Sigmoid colon (tissue), 7 donors: Measurements from ENCODE around the gene NATD1. TPM values are rescaled to one million over a fixed set of nuclear protein-coding genes. Genes with fewer than 3 reads are reported as not detected.
A peak's percentile ranks its signal among the peaks of the same experiment; 100 is the strongest.

Experiments used
- DNase-seq: peaks from one replicate; pipeline ENCODE4 v3.0.0-alpha.2; 2019
- H3K27ac ChIP-seq, 4 donors: fragments of 200-600 bp; sonication (generic); one replicate each; pipeline ENCODE4 v1.5.1; 2016 to 2019; ENCODE audit warnings: mild to moderate bottlenecking in 1 of 4
- H3K27me3 ChIP-seq, 3 donors: fragments of 200-600 bp; sonication (generic); one replicate each; pipeline ENCODE4 v1.5.1; 2019; ENCODE audit warnings: mild to moderate bottlenecking in 1 of 3
- H3K36me3 ChIP-seq, 4 donors: fragments of 200-600 bp; sonication (generic); one replicate each; pipeline ENCODE4 v1.5.1; 2016 to 2019
- H3K4me1 ChIP-seq, 4 donors: fragments of 200-600 bp; sonication (generic); one replicate each; pipeline ENCODE4 v1.5.1; 2017 to 2019
- H3K4me3 ChIP-seq, 4 donors: fragments of 200-600 bp; sonication (generic); one replicate each; pipeline ENCODE4 v1.5.1; 2017 to 2019; ENCODE audit warnings: mild to moderate bottlenecking in 2 of 4, moderate library complexity in 1 of 4
- H3K9me3 ChIP-seq, 4 donors: fragments of 200-600 bp in 3 of 4; sonication (generic) in 3 of 4; one replicate each; pipeline versions ENCODE4 v1.5.1 to v1.6.1; 2013 to 2019
- EP300 ChIP-seq, 4 donors: sonication (generic); formaldehyde crosslinking; IDR thresholded peaks; one replicate each; pipeline ENCODE4 v1.6.1; 2017; ENCODE audit warnings: antibody characterized with exemption in 4 of 4
- POLR2A ChIP-seq, 2 donors: fragments of 450-650 bp; IDR thresholded peaks; one replicate each; pipeline ENCODE4 v1.6.1; 2016; ENCODE audit warnings: antibody characterized with exemption in 2 of 2, mild to moderate bottlenecking in 2 of 2, moderate library complexity in 2 of 2
- POLR2AphosphoS5 ChIP-seq, 4 donors: sonication (generic); formaldehyde crosslinking; IDR thresholded peaks; one replicate each; pipeline ENCODE4 v1.6.1; 2017; ENCODE audit warnings: antibody characterized with exemption in 4 of 4
- WGBS, 2 donors: extraction: QIAGEN DNeasy Blood & Tissue Kit; methylation state at CpG; one replicate each; pipeline ENCODE4 v1.1.7; 2013; 5-methylcytosine and 5-hydroxymethylcytosine counted together
- intact Hi-C: fragments of 100-400 bp; cut with DNase I; formaldehyde crosslinking; loops from one replicate; pipeline ENCODE4 v1.15.1; 2023
- polyA plus RNA-seq, 3 donors: library from polyadenylated mRNA; stranded (reverse); fragments of 200-250 nt; gene quantifications; one replicate each; pipeline ENCODE4 v1.2.3, GENCODE V29; 2013
- total RNA-seq, 4 donors: library from RNA; depleted of rRNA; stranded (reverse); fragments of >200 nt; gene quantifications; one replicate each; pipeline ENCODE4 v1.1.0, GENCODE V29; 2016
- TF ChIP-seq, protein P1 (sequence below), 4 experiments: fragments of 450-650 bp in 3 of 4; fragments of 200-600 bp in 1 of 4; IDR thresholded peaks; one replicate each; pipeline ENCODE4 v1.5.1; 2016 to 2019; ENCODE audit warnings: antibody characterized with exemption in 4 of 4, mild to moderate bottlenecking in 3 of 4, moderate library complexity in 2 of 4
- donor health status: healthy with polysubstance abuse.
- donor health status: Bipolar disorder and iron deficiency.
- donor health status: healthy.

NATD1 gene
- total and polyA plus RNA-seq, 7 donors: 2.5 to 13.8 (median 6.8) TPM

DNA sequence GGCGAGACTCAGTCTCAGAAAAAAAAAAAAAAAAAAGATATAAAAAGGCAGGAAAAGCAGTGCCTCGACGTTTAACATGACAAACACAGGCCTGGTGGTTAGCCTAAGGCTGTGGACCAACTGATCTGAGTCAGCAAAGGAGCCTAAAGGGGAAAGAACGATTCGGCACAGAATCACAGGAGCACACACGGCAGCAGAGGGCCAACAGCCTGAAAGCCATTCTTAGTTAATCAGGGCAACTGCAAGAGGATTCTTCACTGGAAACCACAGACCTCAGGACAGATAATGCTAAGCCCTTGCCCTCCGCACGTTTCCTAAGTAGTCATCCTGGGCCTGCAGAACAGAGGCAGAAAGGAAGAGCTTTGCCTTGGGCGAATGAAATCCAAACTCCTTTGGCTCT, 53.9 kb downstream of the NATD1 start:
- no peak for DNase-seq
- intact Hi-C loops: no loop called here

DNA sequence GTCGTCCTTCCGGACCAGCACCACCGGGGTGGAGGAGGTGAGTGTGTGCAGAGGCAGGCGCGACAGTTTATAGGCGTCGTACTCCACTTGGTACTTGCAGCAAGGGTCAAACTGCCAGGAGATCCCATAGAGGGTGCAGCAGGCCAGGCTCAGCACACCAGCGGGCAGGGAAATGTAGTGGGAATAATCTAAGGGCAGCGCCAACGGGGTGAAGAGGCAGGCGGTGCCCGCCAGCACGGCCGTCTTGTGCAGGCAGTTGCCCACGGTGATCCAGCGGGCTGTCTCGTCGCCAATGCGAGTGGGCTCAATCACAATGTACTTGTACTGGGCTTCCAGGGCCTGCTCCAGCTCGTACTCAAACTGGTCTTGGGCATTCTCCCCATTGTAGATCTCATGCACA, 54.8 kb downstream of the NATD1 start:
- Histone ChIP-seq H3K4me3 (no peak overlapping the region), H3K36me3 (peaks cover 5 to 23% (median 18%) of the 10 kb centered on the region in 4 donors), H3K27me3 (no peaks in the 10 kb centered on the region), H3K27ac (no peak overlapping the region), H3K4me1 (peaks cover 0 to 42% (median 31%) of the 10 kb centered on the region in 4 donors), H3K9me3 (no peaks in the 10 kb centered on the region)
- DNase-seq: no peak
- intact Hi-C loops: no loop called here
- TF ChIP-seq POLR2AphosphoS5 (IDR thresholded peaks at IDR 0.05) (no peak), POLR2A (IDR thresholded peaks at IDR 0.05) (no peak), EP300 (IDR thresholded peaks at IDR 0.05) (no peak)
- TF ChIP-seq, protein P1, sequence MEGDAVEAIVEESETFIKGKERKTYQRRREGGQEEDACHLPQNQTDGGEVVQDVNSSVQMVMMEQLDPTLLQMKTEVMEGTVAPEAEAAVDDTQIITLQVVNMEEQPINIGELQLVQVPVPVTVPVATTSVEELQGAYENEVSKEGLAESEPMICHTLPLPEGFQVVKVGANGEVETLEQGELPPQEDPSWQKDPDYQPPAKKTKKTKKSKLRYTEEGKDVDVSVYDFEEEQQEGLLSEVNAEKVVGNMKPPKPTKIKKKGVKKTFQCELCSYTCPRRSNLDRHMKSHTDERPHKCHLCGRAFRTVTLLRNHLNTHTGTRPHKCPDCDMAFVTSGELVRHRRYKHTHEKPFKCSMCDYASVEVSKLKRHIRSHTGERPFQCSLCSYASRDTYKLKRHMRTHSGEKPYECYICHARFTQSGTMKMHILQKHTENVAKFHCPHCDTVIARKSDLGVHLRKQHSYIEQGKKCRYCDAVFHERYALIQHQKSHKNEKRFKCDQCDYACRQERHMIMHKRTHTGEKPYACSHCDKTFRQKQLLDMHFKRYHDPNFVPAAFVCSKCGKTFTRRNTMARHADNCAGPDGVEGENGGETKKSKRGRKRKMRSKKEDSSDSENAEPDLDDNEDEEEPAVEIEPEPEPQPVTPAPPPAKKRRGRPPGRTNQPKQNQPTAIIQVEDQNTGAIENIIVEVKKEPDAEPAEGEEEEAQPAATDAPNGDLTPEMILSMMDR (IDR thresholded peaks at IDR 0.05): no peak
- WGBS, 2 donors: 94 to 95% methylated on average over 20 of the region's 20 CpGs

More for the DNA sequence above, 53.9 kb downstream of the NATD1 start:
- Histone ChIP-seq H3K4me3 (no peak overlapping the region), H3K27me3 (no peaks in the 10 kb centered on the region), H3K36me3 (peaks cover 5 to 23% (median 18%) of the 10 kb centered on the region in 4 donors), H3K9me3 (no peaks in the 10 kb centered on the region), H3K4me1 (peaks cover 0 to 47% (median 34%) of the 10 kb centered on the region in 4 donors), H3K27ac (no peak overlapping the region)
- WGBS, 2 donors: 74 to 80% methylated on average over 9 of the region's 9 CpGs
- TF ChIP-seq, protein P1 (IDR thresholded peaks at IDR 0.05): no peak
- TF ChIP-seq POLR2AphosphoS5 (IDR thresholded peaks at IDR 0.05) (no peak), POLR2A (IDR thresholded peaks at IDR 0.05) (no peak)

DNA sequence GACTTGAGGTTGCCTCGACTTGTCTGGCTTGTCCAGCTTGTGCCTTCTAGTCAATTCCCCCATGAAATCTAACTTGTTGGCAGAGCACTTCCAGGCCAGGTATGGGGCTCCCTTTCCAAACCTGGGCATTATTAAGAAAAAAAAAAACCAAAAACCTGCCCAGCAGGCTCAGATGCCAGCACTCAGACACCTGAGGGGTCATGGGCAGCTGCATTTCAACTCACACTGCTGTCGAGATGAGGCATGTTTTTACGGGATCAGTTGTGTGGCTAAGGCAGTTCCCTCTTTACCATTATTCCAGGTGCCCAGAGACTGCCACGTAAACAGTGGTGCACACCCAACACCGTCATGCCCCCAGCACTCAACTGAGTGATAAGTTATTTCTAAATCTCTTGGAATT, 57.1 kb downstream of the NATD1 start:
- peaks cover 0 to 27% (median 20%) of the 10 kb centered on the region in 4 donors for H3K4me1 ChIP-seq
- H3K4me3 ChIP-seq: no peak overlapping the region
- no peaks in the 10 kb centered on the region for H3K9me3 ChIP-seq
- TF ChIP-seq, protein P1 (IDR thresholded peaks at IDR 0.05): no peak
- TF ChIP-seq POLR2AphosphoS5 (IDR thresholded peaks at IDR 0.05) (no peak), POLR2A (IDR thresholded peaks at IDR 0.05) (no peak), EP300 (IDR thresholded peaks at IDR 0.05) (no peak)
- H3K36me3 ChIP-seq: peaks cover 5 to 23% (median 18%) of the 10 kb centered on the region in 4 donors
- H3K27me3 ChIP-seq: no peaks in the 10 kb centered on the region
- no peak for DNase-seq
- no peak overlapping the region for H3K27ac ChIP-seq
- intact Hi-C loops: no loop called here
- WGBS, 2 donors: 77 to 91% methylated on average over 5 of the region's 5 CpGs

DNA sequence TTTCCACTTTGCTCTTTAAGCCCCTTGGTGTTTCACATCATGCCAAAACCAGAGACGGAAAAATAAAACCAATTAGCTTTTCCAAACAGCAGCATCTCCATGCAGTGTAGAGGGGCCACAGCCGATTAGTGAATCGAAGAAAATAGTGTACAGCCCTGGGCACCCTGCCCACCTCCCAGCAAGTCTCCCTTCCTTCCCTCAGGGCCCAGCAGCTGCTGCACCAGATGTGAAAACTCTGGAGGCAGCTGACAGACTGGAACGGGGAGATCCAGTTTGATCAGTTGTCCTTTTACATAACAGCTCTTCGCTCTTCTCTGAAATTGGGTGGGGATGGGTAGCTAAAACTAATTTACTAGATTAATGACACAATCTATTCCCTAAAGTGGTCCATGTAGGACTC, 58.5 kb downstream of the NATD1 start:
- Histone ChIP-seq H3K27me3 (no peaks in the 10 kb centered on the region), H3K4me3 (no peak overlapping the region), H3K36me3 (peaks cover 5 to 23% (median 18%) of the 10 kb centered on the region in 4 donors), H3K27ac (peak overlapping the region in 3 of 4 donors; percentile 12 to 51 (median 15)), H3K4me1 (peaks cover 0 to 20% (median 11%) of the 10 kb centered on the region in 4 donors), H3K9me3 (no peaks in the 10 kb centered on the region)
- no peak for TF ChIP-seq POLR2A (IDR thresholded peaks at IDR 0.05)
- peak in 1 of 4 donors; percentile 37 for TF ChIP-seq POLR2AphosphoS5 (IDR thresholded peaks at IDR 0.05)
- 73 to 78% methylated on average over 5 of the region's 5 CpGs for whole genome bisulfite sequencing, 2 donors
- intact Hi-C loops: no loop called here
- DNase-seq: peak; percentile 87

DNA sequence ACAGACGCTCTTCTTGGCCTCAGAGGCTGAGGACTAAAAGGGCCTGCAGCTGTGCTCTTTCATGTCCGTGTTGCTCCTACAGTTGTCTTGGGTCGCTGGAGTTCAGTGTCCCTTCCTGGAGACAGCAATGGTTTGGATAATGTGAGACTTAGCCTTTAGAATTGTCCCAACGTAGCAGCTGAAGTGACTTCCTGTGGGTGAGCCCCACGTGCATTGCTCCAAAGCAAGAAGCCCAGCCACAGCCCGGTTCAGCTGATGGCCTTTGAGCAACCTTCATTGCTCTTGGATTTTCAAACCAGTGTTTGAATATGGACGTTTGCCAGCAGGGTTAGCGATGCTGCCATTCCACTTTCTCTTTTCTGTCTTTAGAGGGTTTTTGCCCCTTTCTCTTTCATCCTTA, 59.0 kb downstream of the NATD1 start:
- WGBS, 2 donors: 56 to 65% methylated on average over 8 of the region's 8 CpGs
- peaks cover 0 to 18% (median 9%) of the 10 kb centered on the region in 4 donors for H3K4me1 ChIP-seq
- no peak overlapping the region for H3K4me3 ChIP-seq
- DNase-seq: no peak
- H3K27ac ChIP-seq: peak overlapping the region in 3 of 4 donors; percentile 12 to 51 (median 15)
- TF ChIP-seq EP300 (IDR thresholded peaks at IDR 0.05) (no peak), POLR2AphosphoS5 (IDR thresholded peaks at IDR 0.05) (no peak), POLR2A (IDR thresholded peaks at IDR 0.05) (no peak)
- TF ChIP-seq, protein P1 (IDR thresholded peaks at IDR 0.05): no peak
- intact Hi-C loops: no loop called here
- no peaks in the 10 kb centered on the region for H3K9me3 ChIP-seq
- H3K36me3 ChIP-seq: peaks cover 5 to 23% (median 18%) of the 10 kb centered on the region in 4 donors
- no peaks in the 10 kb centered on the region for H3K27me3 ChIP-seq
